ENCODE results near the gene DNAJC1.

Gene DNAJC1

GRCh38 chr10:21758696-21759095 lies 244.8 kb downstream of the DNAJC1 start:
- DNase-seq (ENCODE audit: low spot score) = no peak

GRCh38 chr10:21758239-21758638 lies 245.3 kb downstream of the DNAJC1 start:
- no peak for DNase-seq (ENCODE audit: low spot score)

GRCh38 chr10:21757185-21757901 lies 246.2 kb downstream of the DNAJC1 start:
- no peak for DNase-seq (ENCODE audit: low spot score)

- DNase-seq (ENCODE audit: low spot score) = no peak
Measured at GRCh38 chr10:21756707-21757106, 246.8 kb downstream of the DNAJC1 start.

- DNase-seq (ENCODE audit: low spot score) = no peak
Measured at GRCh38 chr10:21754410-21755011, 249.0 kb downstream of the DNAJC1 start.

GRCh38 chr10:21753497-21754270 lies 249.8 kb downstream of the DNAJC1 start:
- DNase-seq (ENCODE audit: low spot score) = no peak

- no peak for DNase-seq (ENCODE audit: low spot score)
Measured at GRCh38 chr10:21751341-21752310, 251.9 kb downstream of the DNAJC1 start.

GRCh38 chr10:21750424-21750823 lies 253.1 kb downstream of the DNAJC1 start:
- no peak for DNase-seq (ENCODE audit: low spot score)

GRCh38 chr10:21749788-21750187 lies 253.7 kb downstream of the DNAJC1 start:
- no peak for DNase-seq (ENCODE audit: low spot score)

- DNase-seq (ENCODE audit: low spot score) = no peak
Measured at GRCh38 chr10:21747809-21748208, 255.7 kb downstream of the DNAJC1 start.

- peak; percentile 13 for DNase-seq (ENCODE audit: low spot score)
Measured at GRCh38 chr10:21746118-21746517, 257.4 kb downstream of the DNAJC1 start.

- no peak for DNase-seq (ENCODE audit: low spot score)
Measured at GRCh38 chr10:21744223-21744622, 259.3 kb downstream of the DNAJC1 start.

- no peak for DNase-seq (ENCODE audit: low spot score)
Measured at GRCh38 chr10:21742740-21743412, 260.7 kb downstream of the DNAJC1 start.

GRCh38 chr10:21740989-21741388 lies 262.5 kb downstream of the DNAJC1 start:
- peak; percentile 73 for DNase-seq (ENCODE audit: low spot score)

GRCh38 chr10:21737106-21737505 lies 266.4 kb downstream of the DNAJC1 start:
- DNase-seq (ENCODE audit: low spot score) = no peak

- no peak for DNase-seq (ENCODE audit: low spot score)
Measured at GRCh38 chr10:21733710-21734109, 269.8 kb downstream of the DNAJC1 start.

GRCh38 chr10:21732067-21732772 lies 271.3 kb downstream of the DNAJC1 start:
- DNase-seq (ENCODE audit: low spot score) = peak; percentile 22

GRCh38 chr10:21728618-21729017 lies 274.9 kb downstream of the DNAJC1 start:
- DNase-seq (ENCODE audit: low spot score) = no peak

GRCh38 chr10:21727452-21728168 lies 275.9 kb downstream of the DNAJC1 start:
- no peak for DNase-seq (ENCODE audit: low spot score)
